IMR-90 (cell line): ENCODE measurements around the gene MRM2.

ENCODE experiments used
- BHLHE40 ChIP-seq: fragments of 150-350 bp; IDR thresholded peaks from 2 replicates; pipeline ENCODE4 v1.6.1; 2016; ENCODE audit warnings: mild to moderate bottlenecking, low read depth, low read length
- CTCF ChIP-seq: conservative IDR thresholded peaks from 2 replicates; pipeline ENCODE4 v1.5.1; 2012; ENCODE audit warnings: mild to moderate bottlenecking, low read depth, low read length, improper control_type of control experiment
- ELK1 ChIP-seq: fragments of 150-350 bp; IDR thresholded peaks from 2 replicates; pipeline ENCODE4 v1.6.1; 2016; ENCODE audit warnings: low read depth, mild to moderate bottlenecking, low read length, moderate library complexity, borderline replicate concordance
- MAFK ChIP-seq: IDR thresholded peaks from 2 replicates; pipeline ENCODE4 v1.6.1; 2012; ENCODE audit warnings: low read depth, low read length, improper control_type of control experiment
- MAZ ChIP-seq: IDR thresholded peaks from 2 replicates; pipeline ENCODE4 v1.6.1; 2012; ENCODE audit warnings: low read depth, mild to moderate bottlenecking, low read length, improper control_type of control experiment, moderate library complexity, borderline replicate concordance
- MXI1 ChIP-seq: IDR thresholded peaks from 2 replicates; pipeline ENCODE4 v1.6.1; 2012; ENCODE audit warnings: low read depth, mild to moderate bottlenecking, low read length, moderate library complexity, borderline replicate concordance
- POLR2A ChIP-seq: IDR thresholded peaks from 2 replicates; pipeline ENCODE4 v1.6.1; 2012; ENCODE audit warnings: mild to moderate bottlenecking, low read depth, low read length
- RAD21 ChIP-seq: IDR thresholded peaks from 2 replicates; pipeline ENCODE4 v1.6.1; 2012; ENCODE audit warnings: low read length, improper control_type of control experiment
- RCOR1 ChIP-seq: IDR thresholded peaks from 2 replicates; pipeline ENCODE4 v1.6.1; 2012; ENCODE audit warnings: mild to moderate bottlenecking, low read length, improper control_type of control experiment; ENCODE audit not compliant: insufficient replicate concordance
- RFX5 ChIP-seq: IDR thresholded peaks from 2 replicates; pipeline ENCODE4 v1.8.0; 2012; ENCODE audit warnings: low read depth, mild to moderate bottlenecking, low read length, moderate library complexity

- no peak for TF ChIP-seq CTCF
- TF ChIP-seq ELK1, result no peak
- no peak for TF ChIP-seq POLR2A
- no peak for TF ChIP-seq MXI1
- no peak for TF ChIP-seq RFX5
- no peak for TF ChIP-seq RCOR1
- no peak for TF ChIP-seq RAD21
- no peak for TF ChIP-seq BHLHE40
- no peak for TF ChIP-seq MAFK
- no peak for TF ChIP-seq MAZ
These were observed 11.7 kb upstream of the MRM2 start for GRCh38 chr7:2253525-2254244.
